Mesothelial cell of epicardium (in vitro differentiated cells): Measurements from ENCODE around the gene PRR9. TPM values are rescaled to one million over a fixed set of nuclear protein-coding genes. Genes with fewer than 3 reads are reported as not detected.

ENCODE experiments used
- DNase-seq, 2 experiments: peaks; one replicate each; pipeline ENCODE4 v3.0.0; 2021; ENCODE audit warnings: low spot score in 2 of 2; ENCODE audit not compliant: unreplicated experiment in 2 of 2
- H3K27ac Mint-ChIP-seq: 2 replicates; pipeline ENCODE4 v1.8.0; 2021; ENCODE audit warnings: mixed read lengths
- H3K27me3 Mint-ChIP-seq: 2 replicates; pipeline ENCODE4 v1.8.0; 2021; ENCODE audit warnings: low read depth, mixed read lengths
- H3K36me3 Mint-ChIP-seq: 2 replicates; pipeline ENCODE4 v1.8.0; 2021; ENCODE audit warnings: mixed read lengths
- H3K4me1 Mint-ChIP-seq: 2 replicates; pipeline ENCODE4 v1.8.0; 2021; ENCODE audit warnings: mixed read lengths
- H3K4me3 Mint-ChIP-seq: 2 replicates; pipeline ENCODE4 v1.8.0; 2021; ENCODE audit warnings: mild to moderate bottlenecking, moderate library complexity, mixed read lengths
- H3K9me3 Mint-ChIP-seq: 2 replicates; pipeline ENCODE4 v1.8.0; 2021; ENCODE audit warnings: mixed read lengths
- CTCF ChIP-seq: fragments of 200-600 bp; sonication (generic); IDR thresholded peaks from one replicate; pipeline ENCODE4 v1.5.0; 2021; ENCODE audit warnings: antibody characterized with exemption; ENCODE audit not compliant: unreplicated experiment
- total RNA-seq: library from RNA; stranded (reverse); gene quantifications from 3 replicates; pipeline ENCODE4 v1.2.1, GENCODE V29; 2021

Gene PRR9
- total RNA-seq, 1 donor from 2014 or later: not detected

DNA sequence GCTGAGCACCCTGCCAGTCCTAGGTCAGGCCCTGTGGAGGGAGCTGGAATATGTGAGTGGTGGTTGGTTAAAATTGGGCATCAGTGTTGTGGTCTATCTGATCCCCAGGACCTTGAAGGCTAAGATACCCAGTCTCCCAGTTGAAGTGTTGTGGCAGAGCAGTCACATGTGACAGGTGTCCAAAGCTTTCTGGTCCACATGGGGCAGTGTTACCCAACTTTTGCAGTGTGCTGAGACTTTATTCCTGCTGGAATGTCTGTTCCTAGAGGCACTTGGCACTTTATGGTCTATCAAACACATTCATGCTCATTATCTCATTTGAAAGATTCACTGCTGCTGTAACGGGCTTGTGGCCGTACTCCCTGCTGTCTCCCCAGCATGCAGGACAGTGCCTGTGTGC lies 21.1 kb downstream of the PRR9 start:
- no peak overlapping the region for H3K27ac Mint-ChIP-seq
- H3K4me3 Mint-ChIP-seq: no peak overlapping the region
- no peaks in the 10 kb centered on the region for H3K9me3 Mint-ChIP-seq
- TF ChIP-seq CTCF: peak; percentile 11
- no peaks in the 10 kb centered on the region for H3K4me1 Mint-ChIP-seq
- no peaks in the 10 kb centered on the region for H3K36me3 Mint-ChIP-seq
- peaks cover 33% of the 10 kb centered on the region for H3K27me3 Mint-ChIP-seq
- peak in 1 of 2 experiments; percentile 10 for DNase-seq

DNA sequence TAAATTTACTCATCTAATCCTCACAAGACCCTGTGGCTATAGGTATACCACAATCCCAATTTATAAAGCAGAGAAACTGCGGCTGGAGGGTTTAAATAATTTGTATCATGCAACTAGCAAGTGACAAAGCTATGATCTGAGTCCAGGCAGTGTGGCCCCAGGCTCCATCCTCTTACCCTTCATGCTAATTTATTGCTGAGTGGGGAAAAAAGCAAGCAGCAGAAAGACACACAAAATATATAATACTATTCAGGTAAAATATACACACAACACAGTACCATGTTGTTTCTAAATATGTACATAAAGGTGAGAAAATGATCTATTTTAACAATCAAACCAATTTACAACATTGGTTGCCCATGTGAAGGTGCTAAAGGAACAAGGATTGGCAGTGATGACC lies 24.8 kb downstream of the PRR9 start:
- peaks cover 6% of the 10 kb centered on the region for H3K9me3 Mint-ChIP-seq
- H3K36me3 Mint-ChIP-seq: no peaks in the 10 kb centered on the region
- H3K27ac Mint-ChIP-seq: no peak overlapping the region
- no peak for TF ChIP-seq CTCF
- H3K4me1 Mint-ChIP-seq: no peaks in the 10 kb centered on the region
- peaks cover 35% of the 10 kb centered on the region for H3K27me3 Mint-ChIP-seq
- H3K4me3 Mint-ChIP-seq: no peak overlapping the region
- DNase-seq: peak in 1 of 2 experiments; percentile 1

- H3K27ac Mint-ChIP-seq: no peak overlapping the region
- no peak for DNase-seq
- no peak for TF ChIP-seq CTCF
- H3K4me3 Mint-ChIP-seq: no peak overlapping the region
- peaks cover 6% of the 10 kb centered on the region for H3K9me3 Mint-ChIP-seq
- H3K4me1 Mint-ChIP-seq: no peaks in the 10 kb centered on the region
- no peaks in the 10 kb centered on the region for H3K36me3 Mint-ChIP-seq
- H3K27me3 Mint-ChIP-seq: peaks cover 43% of the 10 kb centered on the region
These were observed 28.1 kb downstream of the PRR9 start for GRCh38 chr1:153245466-153245865.

GRCh38 chr1:153246018-153246417 lies 28.6 kb downstream of the PRR9 start:
- Mint-ChIP-seq H3K27me3 (peaks cover 44% of the 10 kb centered on the region), H3K36me3 (no peaks in the 10 kb centered on the region), H3K4me3 (no peak overlapping the region), H3K9me3 (peaks cover 6% of the 10 kb centered on the region), H3K27ac (no peak overlapping the region), H3K4me1 (no peaks in the 10 kb centered on the region)
- DNase-seq: no peak
- no peak for TF ChIP-seq CTCF

DNA sequence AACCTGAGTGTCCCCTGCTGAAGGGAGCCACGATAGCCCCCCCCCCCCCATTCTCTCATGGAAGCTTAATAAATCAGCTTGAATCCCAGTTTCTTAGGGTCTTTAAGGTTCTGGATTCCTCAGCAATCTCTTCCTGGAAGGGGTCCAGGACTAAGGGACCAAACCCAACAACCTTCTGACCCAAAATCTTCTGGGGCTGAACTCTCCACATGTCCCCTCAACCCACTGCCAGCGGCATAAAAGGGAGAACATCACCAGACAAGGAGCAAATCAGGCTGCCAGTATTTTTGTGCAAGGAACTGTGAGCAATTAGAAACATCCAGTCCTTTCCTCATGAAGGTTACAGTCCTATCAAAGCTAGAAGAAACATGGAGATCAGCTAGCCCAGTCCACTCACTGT lies 29.4 kb downstream of the PRR9 start:
- Mint-ChIP-seq H3K9me3 (peaks cover 6% of the 10 kb centered on the region), H3K27me3 (peaks cover 50% of the 10 kb centered on the region), H3K4me1 (no peaks in the 10 kb centered on the region), H3K4me3 (no peak overlapping the region), H3K27ac (no peak overlapping the region), H3K36me3 (no peaks in the 10 kb centered on the region)
- no peak for DNase-seq
- no peak for TF ChIP-seq CTCF
